Measurements from ENCODE around the gene BRD3OS. TPM values are rescaled to one million over a fixed set of nuclear protein-coding genes. Genes with fewer than 3 reads are reported as not detected.

The BRD3OS gene
- total RNA-seq, 1 experiment from 2014 or later = 41.0 TPM

GRCh38 chr9:134046894-134047681 is 21.8 kb downstream of the BRD3OS start:
- H3K27me3 ChIP-seq (ENCODE audit: low read length) = no peaks in the 10 kb centered on the region
- no peak overlapping the region for H3K4me3 ChIP-seq (ENCODE audit: low read length)
- no peaks in the 10 kb centered on the region for H4K20me1 ChIP-seq (ENCODE audit: insufficient read depth, low read depth, low read length)
- no peaks in the 10 kb centered on the region for H3K9me2 ChIP-seq (replicated peaks; ENCODE audit: insufficient read depth, low read length)
- no peak overlapping the region for H3K4me2 ChIP-seq (ENCODE audit: low read depth, low read length, poor library complexity, severe bottlenecking)
- DNase-seq = no peak
- H2AFZ ChIP-seq (ENCODE audit: low read length) = no peak overlapping the region
- no peaks in the 10 kb centered on the region for H3K9me3 ChIP-seq (ENCODE audit: low read length)
- no peaks in the 10 kb centered on the region for H3K4me1 ChIP-seq (ENCODE audit: low read length)
- no peaks in the 10 kb centered on the region for H3K36me3 ChIP-seq (ENCODE audit: insufficient read depth, low read length)
- no peak overlapping the region for H3K9ac ChIP-seq (ENCODE audit: low read length)
- H3K27ac ChIP-seq (ENCODE audit: low read length) = no peak overlapping the region
- no peaks in the 10 kb centered on the region for H3K79me2 ChIP-seq (ENCODE audit: low read length)

DNA sequence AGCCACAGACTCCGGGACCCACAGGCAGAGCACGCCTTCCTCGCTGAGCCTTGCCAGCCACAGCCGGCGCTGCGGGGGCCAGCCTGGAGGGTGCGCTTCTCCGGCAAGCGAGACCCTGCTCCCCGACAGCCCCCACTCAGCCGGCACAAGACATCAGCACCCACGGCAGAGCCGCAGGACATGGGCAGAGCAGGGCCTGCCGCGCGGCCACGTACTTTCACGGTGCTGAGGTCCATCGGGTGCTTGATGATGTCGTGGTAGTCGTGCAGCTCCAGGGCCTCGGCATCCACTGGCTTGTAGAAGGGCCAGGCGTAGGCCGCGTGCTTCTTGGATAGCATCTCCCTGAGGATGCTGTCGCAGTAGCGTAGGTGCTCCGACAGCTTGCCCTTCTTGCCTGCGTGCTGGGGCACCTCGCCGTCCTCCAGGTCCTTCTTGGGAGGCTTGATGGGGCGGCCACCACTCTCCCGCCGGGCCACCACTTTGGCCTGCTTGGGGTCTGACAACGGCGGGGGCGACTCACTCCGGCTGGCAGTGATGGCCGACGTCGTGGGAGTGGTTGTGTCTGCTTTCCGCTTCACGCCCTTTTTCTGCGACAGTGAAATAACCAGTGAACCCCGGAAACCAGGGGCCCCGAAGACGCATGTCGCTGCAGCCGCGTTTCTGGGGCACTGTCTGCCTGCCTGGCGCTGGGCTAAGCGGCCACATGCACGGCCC is 22.7 kb downstream of the BRD3OS start:
- no peak overlapping the region for H3K4me2 ChIP-seq (ENCODE audit: low read depth, low read length, poor library complexity, severe bottlenecking)
- H3K4me3 ChIP-seq (ENCODE audit: low read length) = no peak overlapping the region
- H3K27ac ChIP-seq (ENCODE audit: low read length) = no peak overlapping the region
- H3K9ac ChIP-seq (ENCODE audit: low read length) = no peak overlapping the region
- no peaks in the 10 kb centered on the region for H3K79me2 ChIP-seq (ENCODE audit: low read length)
- H4K20me1 ChIP-seq (ENCODE audit: insufficient read depth, low read depth, low read length) = no peaks in the 10 kb centered on the region
- no peaks in the 10 kb centered on the region for H3K27me3 ChIP-seq (ENCODE audit: low read length)
- no peak overlapping the region for H2AFZ ChIP-seq (ENCODE audit: low read length)
- DNase-seq = no peak
- H3K4me1 ChIP-seq (ENCODE audit: low read length) = no peaks in the 10 kb centered on the region
- no peaks in the 10 kb centered on the region for H3K9me2 ChIP-seq (replicated peaks; ENCODE audit: insufficient read depth, low read length)
- H3K9me3 ChIP-seq (ENCODE audit: low read length) = no peaks in the 10 kb centered on the region
- H3K36me3 ChIP-seq (ENCODE audit: insufficient read depth, low read length) = no peaks in the 10 kb centered on the region

GRCh38 chr9:134048582-134048968 is 23.3 kb downstream of the BRD3OS start:
- Histone ChIP-seq H3K9ac (ENCODE audit: low read length) (no peak overlapping the region), H2AFZ (ENCODE audit: low read length) (no peak overlapping the region), H3K4me1 (ENCODE audit: low read length) (no peaks in the 10 kb centered on the region), H3K79me2 (ENCODE audit: low read length) (no peaks in the 10 kb centered on the region), H3K9me2 (replicated peaks; ENCODE audit: insufficient read depth, low read length) (no peaks in the 10 kb centered on the region), H3K27me3 (ENCODE audit: low read length) (no peaks in the 10 kb centered on the region), H4K20me1 (ENCODE audit: insufficient read depth, low read depth, low read length) (no peaks in the 10 kb centered on the region), H3K36me3 (ENCODE audit: insufficient read depth, low read length) (no peaks in the 10 kb centered on the region), H3K9me3 (ENCODE audit: low read length) (no peaks in the 10 kb centered on the region), H3K4me3 (ENCODE audit: low read length) (no peak overlapping the region), H3K4me2 (ENCODE audit: low read depth, low read length, poor library complexity, severe bottlenecking) (no peak overlapping the region), H3K27ac (ENCODE audit: low read length) (no peak overlapping the region)
- no peak for DNase-seq

GRCh38 chr9:134049236-134049635 is 24.0 kb downstream of the BRD3OS start:
- Histone ChIP-seq H3K4me2 (ENCODE audit: low read depth, low read length, poor library complexity, severe bottlenecking) (no peak overlapping the region), H4K20me1 (ENCODE audit: insufficient read depth, low read depth, low read length) (no peaks in the 10 kb centered on the region), H3K9me3 (ENCODE audit: low read length) (no peaks in the 10 kb centered on the region), H3K9ac (ENCODE audit: low read length) (no peak overlapping the region), H3K27me3 (ENCODE audit: low read length) (no peaks in the 10 kb centered on the region), H3K4me3 (ENCODE audit: low read length) (no peak overlapping the region), H3K4me1 (ENCODE audit: low read length) (no peaks in the 10 kb centered on the region), H3K79me2 (ENCODE audit: low read length) (no peaks in the 10 kb centered on the region; the same call in 1 of the 2 replicates), H3K36me3 (ENCODE audit: insufficient read depth, low read length) (no peaks in the 10 kb centered on the region), H3K9me2 (replicated peaks; ENCODE audit: insufficient read depth, low read length) (no peaks in the 10 kb centered on the region), H2AFZ (ENCODE audit: low read length) (no peak overlapping the region), H3K27ac (ENCODE audit: low read length) (no peak overlapping the region)
- no peak for DNase-seq

- Histone ChIP-seq H3K9me3 (ENCODE audit: low read length) (no peaks in the 10 kb centered on the region), H3K4me2 (ENCODE audit: low read depth, low read length, poor library complexity, severe bottlenecking) (no peak overlapping the region), H3K79me2 (ENCODE audit: low read length) (peaks cover 6% of the 10 kb centered on the region; the same call in 1 of the 2 replicates), H3K36me3 (ENCODE audit: insufficient read depth, low read length) (no peaks in the 10 kb centered on the region), H3K9ac (ENCODE audit: low read length) (no peak overlapping the region), H3K4me3 (ENCODE audit: low read length) (no peak overlapping the region), H3K27me3 (ENCODE audit: low read length) (no peaks in the 10 kb centered on the region), H3K4me1 (ENCODE audit: low read length) (no peaks in the 10 kb centered on the region), H3K9me2 (replicated peaks; ENCODE audit: insufficient read depth, low read length) (no peaks in the 10 kb centered on the region), H3K27ac (ENCODE audit: low read length) (no peak overlapping the region), H2AFZ (ENCODE audit: low read length) (no peak overlapping the region), H4K20me1 (ENCODE audit: insufficient read depth, low read depth, low read length) (peaks cover under 1% of the 10 kb centered on the region; the same call in 1 of the 2 replicates)
- no peak for DNase-seq
Observed at GRCh38 chr9:134049772-134050588, 24.7 kb downstream of the BRD3OS start.

- H3K36me3 ChIP-seq (ENCODE audit: insufficient read depth, low read length) = no peaks in the 10 kb centered on the region
- no peaks in the 10 kb centered on the region for H3K4me1 ChIP-seq (ENCODE audit: low read length)
- no peak for DNase-seq
- H3K9me2 ChIP-seq (replicated peaks; ENCODE audit: insufficient read depth, low read length) = no peaks in the 10 kb centered on the region
- peaks cover 12% of the 10 kb centered on the region for H3K79me2 ChIP-seq (ENCODE audit: low read length)
- peaks cover 8% of the 10 kb centered on the region; the same call in 1 of the 2 replicates for H4K20me1 ChIP-seq (ENCODE audit: insufficient read depth, low read depth, low read length)
- no peak overlapping the region for H3K4me3 ChIP-seq (ENCODE audit: low read length)
- H3K9me3 ChIP-seq (ENCODE audit: low read length) = no peaks in the 10 kb centered on the region
- H2AFZ ChIP-seq (ENCODE audit: low read length) = no peak overlapping the region
- no peak overlapping the region for H3K27ac ChIP-seq (ENCODE audit: low read length)
- H3K9ac ChIP-seq (ENCODE audit: low read length) = no peak overlapping the region
- no peaks in the 10 kb centered on the region for H3K27me3 ChIP-seq (ENCODE audit: low read length)
- H3K4me2 ChIP-seq (ENCODE audit: low read depth, low read length, poor library complexity, severe bottlenecking) = no peak overlapping the region
Observed at GRCh38 chr9:134050726-134051125, 25.4 kb downstream of the BRD3OS start.

DNA sequence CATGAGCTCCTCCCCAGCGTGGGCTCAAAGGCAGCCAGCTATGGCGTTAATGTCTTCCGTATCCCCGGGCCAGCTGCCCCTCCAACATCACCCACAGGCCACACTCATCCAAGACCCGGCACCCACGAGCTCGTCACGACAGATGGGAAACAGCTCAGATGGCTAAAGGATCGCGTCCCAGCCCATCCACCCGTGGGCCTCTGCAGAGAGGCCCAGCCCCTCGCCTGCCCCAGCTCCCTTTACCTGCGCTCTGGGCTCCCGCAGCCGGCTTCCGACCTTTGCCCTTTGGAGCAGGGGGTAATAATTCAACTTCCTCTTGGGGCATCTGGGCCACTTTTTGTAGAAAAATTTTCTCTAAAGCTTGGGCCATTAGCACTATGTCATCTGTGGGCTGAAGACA is 26.0 kb downstream of the BRD3OS start:
- Histone ChIP-seq H3K36me3 (ENCODE audit: insufficient read depth, low read length) (no peaks in the 10 kb centered on the region), H4K20me1 (ENCODE audit: insufficient read depth, low read depth, low read length) (peaks cover 13% of the 10 kb centered on the region; the same call in 1 of the 2 replicates), H3K4me3 (ENCODE audit: low read length) (no peak overlapping the region)

DNA sequence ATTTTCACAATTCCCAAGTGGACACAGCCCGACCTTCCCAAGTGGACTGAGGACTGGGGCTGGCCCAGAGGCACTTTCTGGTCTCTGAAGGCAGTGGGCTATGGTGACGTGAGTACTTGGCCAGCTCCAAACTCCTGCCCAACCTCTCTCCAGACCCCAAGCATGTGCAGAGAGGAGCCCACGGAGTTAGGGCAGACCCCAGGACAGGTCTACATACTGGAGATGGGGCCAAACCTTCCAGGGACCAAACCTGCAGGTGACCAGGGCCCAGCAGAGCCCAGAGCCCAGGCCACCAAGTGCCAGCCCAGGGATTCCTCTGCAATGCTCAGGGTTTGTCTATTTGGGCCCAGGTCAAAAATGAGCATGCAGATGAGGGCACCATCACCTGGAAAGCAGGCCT is 27.2 kb downstream of the BRD3OS start:
- Histone ChIP-seq H3K27me3 (ENCODE audit: low read length) (no peaks in the 10 kb centered on the region), H3K79me2 (ENCODE audit: low read length) (peaks cover 29% of the 10 kb centered on the region), H3K4me3 (ENCODE audit: low read length) (no peak overlapping the region), H3K9ac (ENCODE audit: low read length) (no peak overlapping the region), H3K9me3 (ENCODE audit: low read length) (no peaks in the 10 kb centered on the region), H3K36me3 (ENCODE audit: insufficient read depth, low read length) (no peaks in the 10 kb centered on the region), H3K4me2 (ENCODE audit: low read depth, low read length, poor library complexity, severe bottlenecking) (no peak overlapping the region), H2AFZ (ENCODE audit: low read length) (no peak overlapping the region), H3K27ac (ENCODE audit: low read length) (no peak overlapping the region), H4K20me1 (ENCODE audit: insufficient read depth, low read depth, low read length) (peaks cover 23% of the 10 kb centered on the region; the same call in 1 of the 2 replicates), H3K9me2 (replicated peaks; ENCODE audit: insufficient read depth, low read length) (no peaks in the 10 kb centered on the region), H3K4me1 (ENCODE audit: low read length) (no peaks in the 10 kb centered on the region)
- DNase-seq = no peak

More for the DNA sequence above, 26.0 kb downstream of the BRD3OS start:
- Histone ChIP-seq H3K4me2 (ENCODE audit: low read depth, low read length, poor library complexity, severe bottlenecking) (no peak overlapping the region), H3K27ac (ENCODE audit: low read length) (no peak overlapping the region), H3K79me2 (ENCODE audit: low read length) (peaks cover 18% of the 10 kb centered on the region), H3K9me3 (ENCODE audit: low read length) (no peaks in the 10 kb centered on the region), H3K9me2 (replicated peaks; ENCODE audit: insufficient read depth, low read length) (no peaks in the 10 kb centered on the region), H2AFZ (ENCODE audit: low read length) (no peak overlapping the region), H3K27me3 (ENCODE audit: low read length) (no peaks in the 10 kb centered on the region), H3K9ac (ENCODE audit: low read length) (no peak overlapping the region), H3K4me1 (ENCODE audit: low read length) (no peaks in the 10 kb centered on the region)
- DNase-seq = no peak

Data from Karpas-422 (cell line).